ENCODE data around the gene NARF.
A peak's percentile ranks its signal among the peaks of the same experiment; 100 is the strongest.

NARF gene

DNA sequence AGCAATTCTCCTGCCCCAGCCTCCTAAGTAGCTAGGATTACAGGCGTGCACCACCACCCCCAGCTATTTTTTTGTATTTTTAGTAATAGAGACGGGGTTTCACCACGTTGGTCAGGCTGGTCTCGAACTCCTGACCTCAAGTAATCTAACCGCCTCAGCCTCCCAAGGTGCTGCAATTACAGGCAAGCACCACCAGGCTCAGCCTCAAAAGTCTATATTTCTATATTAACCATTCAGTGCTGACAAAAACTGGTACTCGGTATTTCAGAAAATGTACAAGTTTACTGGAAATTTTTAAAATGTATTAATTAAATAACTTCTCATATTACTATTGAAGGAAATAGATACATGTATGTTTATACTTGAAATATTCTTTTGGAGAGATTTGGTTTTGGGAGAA, 41.8 kb upstream of the NARF start:
- Histone ChIP-seq H3K4me3 (ENCODE audit: low read depth, low read length) (no peak overlapping the region), H3K27me3 (ENCODE audit: insufficient read depth, low read depth, severe bottlenecking) (no peaks in the 10 kb centered on the region), H3K27ac (no peak overlapping the region), H3K9me3 (ENCODE audit: severe bottlenecking) (no peaks in the 10 kb centered on the region), H3K36me3 (peaks cover 46% of the 10 kb centered on the region)
- TF ChIP-seq, protein P1, sequence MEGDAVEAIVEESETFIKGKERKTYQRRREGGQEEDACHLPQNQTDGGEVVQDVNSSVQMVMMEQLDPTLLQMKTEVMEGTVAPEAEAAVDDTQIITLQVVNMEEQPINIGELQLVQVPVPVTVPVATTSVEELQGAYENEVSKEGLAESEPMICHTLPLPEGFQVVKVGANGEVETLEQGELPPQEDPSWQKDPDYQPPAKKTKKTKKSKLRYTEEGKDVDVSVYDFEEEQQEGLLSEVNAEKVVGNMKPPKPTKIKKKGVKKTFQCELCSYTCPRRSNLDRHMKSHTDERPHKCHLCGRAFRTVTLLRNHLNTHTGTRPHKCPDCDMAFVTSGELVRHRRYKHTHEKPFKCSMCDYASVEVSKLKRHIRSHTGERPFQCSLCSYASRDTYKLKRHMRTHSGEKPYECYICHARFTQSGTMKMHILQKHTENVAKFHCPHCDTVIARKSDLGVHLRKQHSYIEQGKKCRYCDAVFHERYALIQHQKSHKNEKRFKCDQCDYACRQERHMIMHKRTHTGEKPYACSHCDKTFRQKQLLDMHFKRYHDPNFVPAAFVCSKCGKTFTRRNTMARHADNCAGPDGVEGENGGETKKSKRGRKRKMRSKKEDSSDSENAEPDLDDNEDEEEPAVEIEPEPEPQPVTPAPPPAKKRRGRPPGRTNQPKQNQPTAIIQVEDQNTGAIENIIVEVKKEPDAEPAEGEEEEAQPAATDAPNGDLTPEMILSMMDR (IDR thresholded peaks at IDR 0.05; ENCODE audit: low read depth, low read length): no peak
- no peak for DNase-seq

DNA sequence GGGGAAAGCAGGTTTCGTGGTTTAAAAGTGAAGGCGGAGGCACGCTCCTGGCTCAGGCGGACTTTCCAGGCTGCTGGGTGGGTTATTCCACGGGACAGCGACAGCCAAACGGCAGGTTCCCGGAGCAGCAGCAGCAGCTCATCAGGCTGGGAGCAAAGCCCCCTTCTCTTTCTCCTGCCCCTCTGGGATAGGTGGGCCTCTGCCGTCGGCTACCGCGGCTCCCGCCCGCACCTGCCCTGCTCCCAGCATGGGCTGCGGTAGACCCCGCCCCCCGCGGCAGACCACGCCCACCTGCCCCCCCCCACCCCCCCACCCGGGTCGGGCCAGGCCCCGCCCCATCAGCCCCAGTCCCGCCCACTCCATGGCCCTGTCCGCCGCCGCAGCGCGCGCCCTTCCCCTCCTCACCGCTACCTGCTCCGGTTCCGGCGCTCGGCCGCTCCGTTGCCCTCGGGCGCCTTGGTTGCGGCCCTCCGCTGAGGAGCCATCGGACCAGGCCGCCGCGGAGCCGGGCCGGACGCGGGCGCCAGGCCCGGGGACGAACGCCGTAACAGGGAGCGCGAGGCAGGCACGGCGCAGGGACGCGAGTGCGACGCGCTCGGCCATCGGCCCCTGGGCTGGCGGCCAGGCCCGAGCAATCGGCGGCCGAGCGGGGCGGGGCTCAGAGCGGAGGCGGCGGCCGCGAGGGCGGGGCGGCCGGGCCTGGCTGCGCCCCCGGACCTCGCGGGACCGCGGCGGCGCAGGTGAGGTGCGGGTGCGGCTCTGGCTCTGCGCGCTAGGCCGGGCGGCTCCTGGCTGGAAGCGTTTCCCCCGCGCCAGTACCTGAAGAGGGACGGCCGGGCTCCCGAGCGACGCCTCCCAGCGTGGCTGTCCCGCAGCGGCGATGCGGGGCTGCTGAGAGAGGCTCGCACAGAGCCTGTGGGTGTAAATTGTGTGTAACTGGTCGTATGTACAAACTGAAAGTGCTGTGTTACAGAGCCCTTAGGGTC, 40.2 kb upstream of the NARF start, which contains the start of the genes HEXD and OGFOD3:
Gene HEXD, plus strand, starts transcription at position 347 of the 986 bp plus-strand sequence. CDS start 1,453 bp downstream, outside the sequence.
Gene OGFOD3, minus strand, starts transcription at position 586 of the 986 bp plus-strand sequence. Its CDS starts 101 bp downstream, at position 485.
- peaks cover 52% of the 10 kb centered on the region for H3K36me3 ChIP-seq
- H3K4me3 ChIP-seq (ENCODE audit: low read depth, low read length): peak within 1 kb of the TSS; percentile 90
- TF ChIP-seq, protein P1 (IDR thresholded peaks at IDR 0.05; ENCODE audit: low read depth, low read length): no peak
- peak; percentile 86 for DNase-seq
- no peaks in the 10 kb centered on the region for H3K27me3 ChIP-seq (ENCODE audit: insufficient read depth, low read depth, severe bottlenecking)
- no peaks in the 10 kb centered on the region for H3K9me3 ChIP-seq (ENCODE audit: severe bottlenecking)
- peak within 1 kb of the TSS; percentile 99 for H3K27ac ChIP-seq

DNA sequence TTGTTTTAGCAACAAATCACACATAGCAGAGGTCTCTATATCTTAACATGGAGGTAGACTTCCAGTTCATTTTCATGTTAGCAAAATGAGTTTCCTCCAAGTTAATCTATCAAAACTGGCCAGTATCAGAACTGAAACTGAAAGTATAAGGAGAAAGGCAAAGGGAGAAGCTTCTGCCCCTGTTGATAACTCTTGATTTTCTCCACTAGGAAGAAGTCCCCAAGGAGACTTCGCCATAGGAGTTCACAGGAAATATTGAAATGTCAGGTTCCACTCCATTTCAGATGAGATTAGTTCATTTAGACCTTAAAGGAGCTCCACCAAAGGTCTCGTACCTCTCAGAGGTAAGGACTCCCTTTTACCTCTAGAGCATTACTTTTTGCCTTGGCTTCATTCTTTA, 39.0 kb upstream of the NARF start:
- no peak for DNase-seq
- Histone ChIP-seq H3K9me3 (ENCODE audit: severe bottlenecking) (no peaks in the 10 kb centered on the region), H3K36me3 (peaks cover 46% of the 10 kb centered on the region), H3K27ac (no peak overlapping the region), H3K4me3 (ENCODE audit: low read depth, low read length) (no peak overlapping the region), H3K27me3 (ENCODE audit: insufficient read depth, low read depth, severe bottlenecking) (no peaks in the 10 kb centered on the region)
- TF ChIP-seq, protein P1 (IDR thresholded peaks at IDR 0.05; ENCODE audit: low read depth, low read length): no peak

DNA sequence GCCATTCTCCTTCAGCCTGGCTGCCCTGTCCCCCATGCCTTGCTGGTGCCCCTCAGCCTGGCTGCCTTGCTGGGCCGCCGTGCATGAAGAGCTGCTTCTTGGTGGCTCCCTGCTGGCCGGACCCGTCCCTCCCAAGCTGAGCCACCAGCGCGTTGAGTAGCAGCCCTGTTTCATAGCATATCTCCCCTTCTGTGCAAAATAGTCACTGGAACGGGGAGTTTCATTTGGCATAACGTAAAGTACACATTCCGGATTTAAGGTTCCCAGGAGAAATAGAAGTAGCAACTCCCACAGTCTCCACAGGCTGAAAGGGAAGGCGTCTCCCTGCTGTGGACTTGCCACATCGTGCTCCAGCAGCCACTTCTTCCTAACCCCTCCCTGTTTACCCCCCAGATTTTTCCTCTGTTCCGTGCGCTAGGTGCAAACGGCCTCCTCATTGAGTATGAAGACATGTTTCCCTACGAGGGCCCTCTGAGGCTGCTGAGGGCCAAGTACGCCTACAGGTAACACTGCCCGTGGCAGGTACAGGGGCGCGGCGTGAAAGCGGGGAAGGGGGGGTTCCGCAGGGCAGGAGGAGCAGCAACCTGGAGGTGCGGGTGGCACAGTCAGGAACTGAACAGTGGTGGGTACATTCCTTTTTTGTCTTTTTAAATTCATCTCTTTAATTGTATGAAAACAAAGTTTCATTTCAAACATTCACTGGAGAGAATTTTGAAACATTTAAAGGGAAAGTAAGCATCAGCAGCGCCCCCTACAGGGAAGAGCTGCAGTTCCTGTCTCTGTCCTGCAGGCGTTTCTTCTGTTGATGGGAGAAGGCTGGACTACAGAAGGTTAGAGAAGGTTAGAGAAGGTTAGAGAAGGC, 34.3 kb upstream of the NARF start:
- H3K4me3 ChIP-seq (ENCODE audit: low read depth, low read length): no peak overlapping the region
- no peaks in the 10 kb centered on the region for H3K27me3 ChIP-seq (ENCODE audit: insufficient read depth, low read depth, severe bottlenecking)
- TF ChIP-seq, protein P1 (IDR thresholded peaks at IDR 0.05; ENCODE audit: low read depth, low read length): peak; percentile 82
- peak; percentile 66 for DNase-seq
- H3K9me3 ChIP-seq (ENCODE audit: severe bottlenecking): no peaks in the 10 kb centered on the region
- peaks cover 47% of the 10 kb centered on the region for H3K36me3 ChIP-seq
- no peak overlapping the region for H3K27ac ChIP-seq

DNA sequence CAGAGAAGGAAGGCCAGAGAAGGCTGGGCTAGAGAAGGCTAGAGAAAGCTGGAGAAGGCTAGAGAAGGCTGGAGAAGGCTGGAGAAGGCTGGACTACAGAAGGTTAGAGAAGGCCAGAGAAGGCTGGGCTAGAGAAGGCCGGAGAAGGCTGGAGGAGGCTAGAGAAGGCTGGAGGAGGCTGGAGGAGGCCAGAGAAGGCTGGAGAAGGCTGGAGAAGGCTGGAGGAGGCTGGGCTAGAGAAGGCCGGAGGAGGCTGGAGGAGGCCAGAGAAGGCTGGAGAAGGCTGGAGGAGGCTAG, 33.7 kb upstream of the NARF start:
- no peaks in the 10 kb centered on the region for H3K27me3 ChIP-seq (ENCODE audit: insufficient read depth, low read depth, severe bottlenecking)
- H3K4me3 ChIP-seq (ENCODE audit: low read depth, low read length): no peak overlapping the region
- H3K27ac ChIP-seq: no peak overlapping the region
- H3K36me3 ChIP-seq: peaks cover 50% of the 10 kb centered on the region
- TF ChIP-seq, protein P1 (IDR thresholded peaks at IDR 0.05; ENCODE audit: low read depth, low read length): no peak
- H3K9me3 ChIP-seq (ENCODE audit: severe bottlenecking): no peaks in the 10 kb centered on the region
- no peak for DNase-seq
